DMS114 treated with DMSO at 0.1 percent for 48 hours (cell line): ENCODE data around the gene EYA2.

Source experiments
- DNase-seq: peaks from one replicate; lab custom pipeline; 2025; ENCODE audit not compliant: unreplicated experiment; lab: John Stamatoyannopoulos, UW

Gene EYA2

GRCh38 chr20:47031004-47031403 is 136.4 kb downstream of the EYA2 start:
- no peak for DNase-seq

GRCh38 chr20:47031821-47032220 is 137.2 kb downstream of the EYA2 start:
- no peak for DNase-seq

- DNase-seq, result no peak
These were observed 138.4 kb downstream of the EYA2 start for GRCh38 chr20:47032933-47033578.

- DNase-seq, result no peak
These were observed 139.0 kb downstream of the EYA2 start for GRCh38 chr20:47033665-47034064.

GRCh38 chr20:47035026-47035590 is 140.5 kb downstream of the EYA2 start:
- no peak for DNase-seq

GRCh38 chr20:47036091-47036870 is 141.6 kb downstream of the EYA2 start:
- no peak for DNase-seq

GRCh38 chr20:47038566-47039560 is 144.2 kb downstream of the EYA2 start:
- DNase-seq, result no peak

GRCh38 chr20:47040506-47041125 is 146.0 kb downstream of the EYA2 start:
- DNase-seq, result no peak

- DNase-seq, result no peak
These were observed 146.8 kb downstream of the EYA2 start for GRCh38 chr20:47041396-47041899.

GRCh38 chr20:47042464-47042863 is 147.8 kb downstream of the EYA2 start:
- no peak for DNase-seq

GRCh38 chr20:47043086-47043485 is 148.4 kb downstream of the EYA2 start:
- no peak for DNase-seq

- DNase-seq, result no peak
These were observed 150.3 kb downstream of the EYA2 start for GRCh38 chr20:47044938-47045337.

GRCh38 chr20:47048054-47048453 is 153.4 kb downstream of the EYA2 start:
- DNase-seq, result no peak

- DNase-seq, result no peak
These were observed 155.1 kb downstream of the EYA2 start for GRCh38 chr20:47049771-47050170.

- no peak for DNase-seq
These were observed 156.4 kb downstream of the EYA2 start for GRCh38 chr20:47050996-47051395.

GRCh38 chr20:47051936-47052526 is 157.4 kb downstream of the EYA2 start:
- no peak for DNase-seq

GRCh38 chr20:47054506-47054905 is 159.9 kb downstream of the EYA2 start:
- DNase-seq, result no peak

GRCh38 chr20:47054945-47055344 is 160.3 kb downstream of the EYA2 start:
- no peak for DNase-seq

GRCh38 chr20:47055699-47056369 is 161.2 kb downstream of the EYA2 start:
- no peak for DNase-seq
